C4-2B (cell line): ENCODE measurements around the gene ZNF304.

ENCODE experiments used
- ZFX ChIP-seq: fragments of 450-650 bp; IDR thresholded peaks from 2 replicates; pipeline ENCODE4 v1.6.1; 2017
- TF ChIP-seq, protein P1 (sequence below): fragments of 450-650 bp; conservative IDR thresholded peaks from 2 replicates; pipeline ENCODE4 v1.5.1; 2017; ENCODE audit warnings: mild to moderate bottlenecking

DNA sequence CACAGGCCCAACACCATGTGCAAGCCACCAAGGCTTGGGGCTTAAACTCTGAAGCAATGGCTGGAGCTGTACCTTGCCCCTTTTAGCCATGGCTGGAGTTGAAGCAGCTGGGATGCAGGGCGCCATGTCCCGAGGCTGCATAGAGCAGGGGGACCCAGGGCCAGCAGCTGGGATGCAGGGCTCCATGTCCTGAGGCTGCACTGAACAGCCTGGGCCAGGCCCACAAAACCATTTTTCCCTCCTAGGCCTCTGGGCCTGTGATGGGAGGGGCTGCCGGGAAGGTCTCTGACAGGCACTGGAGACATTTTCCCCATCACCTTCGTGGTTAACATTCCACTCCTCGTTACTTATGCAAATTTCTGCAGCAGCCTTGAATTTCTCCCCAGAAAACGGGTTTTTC lies 23.1 kb downstream of the ZNF304 start:
- TF ChIP-seq, protein P1, sequence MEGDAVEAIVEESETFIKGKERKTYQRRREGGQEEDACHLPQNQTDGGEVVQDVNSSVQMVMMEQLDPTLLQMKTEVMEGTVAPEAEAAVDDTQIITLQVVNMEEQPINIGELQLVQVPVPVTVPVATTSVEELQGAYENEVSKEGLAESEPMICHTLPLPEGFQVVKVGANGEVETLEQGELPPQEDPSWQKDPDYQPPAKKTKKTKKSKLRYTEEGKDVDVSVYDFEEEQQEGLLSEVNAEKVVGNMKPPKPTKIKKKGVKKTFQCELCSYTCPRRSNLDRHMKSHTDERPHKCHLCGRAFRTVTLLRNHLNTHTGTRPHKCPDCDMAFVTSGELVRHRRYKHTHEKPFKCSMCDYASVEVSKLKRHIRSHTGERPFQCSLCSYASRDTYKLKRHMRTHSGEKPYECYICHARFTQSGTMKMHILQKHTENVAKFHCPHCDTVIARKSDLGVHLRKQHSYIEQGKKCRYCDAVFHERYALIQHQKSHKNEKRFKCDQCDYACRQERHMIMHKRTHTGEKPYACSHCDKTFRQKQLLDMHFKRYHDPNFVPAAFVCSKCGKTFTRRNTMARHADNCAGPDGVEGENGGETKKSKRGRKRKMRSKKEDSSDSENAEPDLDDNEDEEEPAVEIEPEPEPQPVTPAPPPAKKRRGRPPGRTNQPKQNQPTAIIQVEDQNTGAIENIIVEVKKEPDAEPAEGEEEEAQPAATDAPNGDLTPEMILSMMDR, result no peak
- no peak for TF ChIP-seq ZFX
